Breast epithelium (tissue), 3 donors: ENCODE measurements around the gene PNPLA4.

Source experiments
- CTCF ChIP-seq, 3 donors: fragments of 450-650 bp; IDR thresholded peaks; one replicate each; pipeline ENCODE4 v1.5.1; 2016 to 2017; ENCODE audit warnings: antibody characterized with exemption in 3 of 3, mild to moderate bottlenecking in 3 of 3, moderate library complexity in 3 of 3
- POLR2A ChIP-seq: fragments of 450-650 bp; IDR thresholded peaks from one replicate; pipeline ENCODE4 v1.6.1; 2016; ENCODE audit warnings: antibody characterized with exemption, mild to moderate bottlenecking, moderate library complexity

DNA sequence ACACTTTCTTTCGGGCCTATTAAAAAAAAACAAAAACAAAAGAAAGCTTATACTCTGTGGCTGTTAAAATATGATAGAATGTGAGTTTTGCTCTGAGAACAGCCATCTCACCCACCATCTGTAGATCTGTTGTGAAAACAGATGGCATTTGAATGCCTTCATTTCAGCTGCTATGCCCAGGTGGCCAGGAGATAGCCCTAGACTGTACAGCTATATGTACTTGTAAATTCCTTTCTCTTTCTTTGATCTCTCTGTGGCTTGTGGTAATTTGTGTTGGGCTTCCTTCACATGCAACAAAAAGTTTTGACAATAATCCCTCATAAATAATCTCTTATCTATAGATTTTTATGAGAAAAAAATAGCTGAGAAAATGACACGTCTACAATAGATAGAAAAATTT is 38.1 kb downstream of the PNPLA4 start:
- no peak for TF ChIP-seq CTCF (IDR thresholded peaks at IDR 0.05)
- TF ChIP-seq POLR2A = no peak
